Measurements from ENCODE around the gene CCN6. TPM values are rescaled to one million over a fixed set of nuclear protein-coding genes. Genes with fewer than 3 reads are reported as not detected.

The CCN6 gene
- total RNA-seq, 1 experiment from 2014 or later, result not detected

- Histone ChIP-seq H4K5ac (ENCODE audit: insufficient read length, low read depth, low read length) (no peak overlapping the region), H4K91ac (ENCODE audit: insufficient read length, low read depth, low read length) (no peak overlapping the region), H3K4me1 (ENCODE audit: insufficient read depth, low read length) (no peaks in the 10 kb centered on the region; the same call in 1 of the 2 replicates), H3K79me2 (ENCODE audit: insufficient read depth, low read length) (no peaks in the 10 kb centered on the region), H3K4me2 (ENCODE audit: insufficient read depth, insufficient read length, low read length) (no peak overlapping the region), H3K23me2 (ENCODE audit: insufficient read length, low read depth, low read length, poor library complexity, severe bottlenecking) (no peaks in the 10 kb centered on the region), H3K27me3 (ENCODE audit: insufficient read depth, low read length) (no peaks in the 10 kb centered on the region), H4K8ac (replicated peaks; ENCODE audit: insufficient read length, low read depth, low read length) (no peak overlapping the region), H3K27ac (ENCODE audit: insufficient read length, low read depth, low read length) (no peak overlapping the region), H3K79me1 (ENCODE audit: insufficient read depth, low read depth, low read length, poor library complexity, severe bottlenecking) (no peaks in the 10 kb centered on the region), H4K20me1 (ENCODE audit: control insufficient read depth, insufficient read depth, insufficient read length) (no peaks in the 10 kb centered on the region), H2BK5ac (ENCODE audit: insufficient read length, low read length) (no peak overlapping the region), H2BK20ac (ENCODE audit: low read depth, low read length, poor library complexity, severe bottlenecking) (no peak overlapping the region), H3T11ph (ENCODE audit: low read length) (no peak overlapping the region), H3K4ac (ENCODE audit: low read depth, low read length) (no peak overlapping the region), H2BK12ac (ENCODE audit: insufficient read length, low read depth, low read length) (no peak overlapping the region), H2AK5ac (ENCODE audit: insufficient read length, low read length) (no peak overlapping the region), H3K23ac (ENCODE audit: insufficient read length, low read depth, low read length) (no peak overlapping the region), H3K14ac (ENCODE audit: insufficient read depth, low read length) (no peak overlapping the region), H3K56ac (ENCODE audit: insufficient read length, low read depth, low read length) (no peak overlapping the region), H2AFZ (ENCODE audit: low read length) (no peak overlapping the region), H3K18ac (ENCODE audit: insufficient read length, low read depth, low read length) (no peak overlapping the region), H2BK15ac (ENCODE audit: low read depth, low read length) (no peak overlapping the region), H2BK120ac (ENCODE audit: low read depth, low read length, poor library complexity, severe bottlenecking) (no peak overlapping the region), H3K9ac (ENCODE audit: extremely low read depth, insufficient read length, low read length) (no peak overlapping the region), H3K9me3 (ENCODE audit: control insufficient read depth, low read depth, low read length) (no peaks in the 10 kb centered on the region)
- WGBS (ENCODE audit: extremely low coverage, insufficient read length, low lambda C conversion rate), result 100% methylated on average over 1 of the region's 4 CpGs
- H3K27ac Mint-ChIP-seq, result no peak overlapping the region
- no peaks in the 10 kb centered on the region for H3K9me3 Mint-ChIP-seq
- H3K4me3 Mint-ChIP-seq, result no peak overlapping the region
- peaks cover 9 to 10% of the 10 kb centered on the region in 2 experiments; a peak in 3 of 4 replicates for H3K4me1 Mint-ChIP-seq
- TF ChIP-seq CTCF (conservative IDR thresholded peaks at IDR 0.05), result no peak
- DNase-seq, result no peak
- peaks cover 3% of the 10 kb centered on the region for H3K27me3 Mint-ChIP-seq (ENCODE audit: low read depth)
- H3K36me3 Mint-ChIP-seq (ENCODE audit: insufficient read depth in 1 of 3, low read depth in 3 of 3), result no peaks in the 10 kb centered on the region; a peak in 1 of 7 replicates
Measured at GRCh38 chr6:112036088-112036637, 17.7 kb upstream of the CCN6 start.
